GM19324 (cell line): Measurements from ENCODE around the gene C19orf67.
A peak's percentile ranks its signal among the peaks of the same experiment; 100 is the strongest.

Source experiments
- ATAC-seq: cut with Tn5 transposase; IDR thresholded peaks from one replicate; pipeline ENCODE4 v1.9.1; 2021; ENCODE audit warnings: mild to moderate bottlenecking, moderate library complexity; ENCODE audit not compliant: unreplicated experiment, low FRiP score

C19orf67 gene

DNA sequence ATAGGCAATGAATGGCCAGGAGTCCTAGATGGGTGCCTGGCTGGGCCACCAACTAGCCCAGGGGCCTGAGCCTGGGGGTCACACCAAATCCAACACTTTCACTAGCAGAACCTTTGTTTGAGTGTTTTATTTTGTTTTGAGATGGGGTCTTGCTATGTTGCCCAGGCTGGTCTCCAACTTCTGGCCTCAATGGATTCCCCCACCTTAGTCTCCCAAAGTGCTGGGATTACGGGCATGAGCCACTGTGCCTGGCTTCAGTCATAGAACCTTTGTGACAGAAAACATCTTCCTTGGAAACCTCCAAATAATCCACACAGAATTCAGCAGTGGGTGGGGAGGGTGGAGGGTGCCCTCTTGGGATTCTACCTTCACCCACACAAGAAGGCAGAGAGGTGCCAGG lies 25.9 kb upstream of the C19orf67 start:
- no peak for ATAC-seq

GRCh38 chr19:14110650-14111049 lies 25.1 kb upstream of the C19orf67 start:
- ATAC-seq, result no peak

DNA sequence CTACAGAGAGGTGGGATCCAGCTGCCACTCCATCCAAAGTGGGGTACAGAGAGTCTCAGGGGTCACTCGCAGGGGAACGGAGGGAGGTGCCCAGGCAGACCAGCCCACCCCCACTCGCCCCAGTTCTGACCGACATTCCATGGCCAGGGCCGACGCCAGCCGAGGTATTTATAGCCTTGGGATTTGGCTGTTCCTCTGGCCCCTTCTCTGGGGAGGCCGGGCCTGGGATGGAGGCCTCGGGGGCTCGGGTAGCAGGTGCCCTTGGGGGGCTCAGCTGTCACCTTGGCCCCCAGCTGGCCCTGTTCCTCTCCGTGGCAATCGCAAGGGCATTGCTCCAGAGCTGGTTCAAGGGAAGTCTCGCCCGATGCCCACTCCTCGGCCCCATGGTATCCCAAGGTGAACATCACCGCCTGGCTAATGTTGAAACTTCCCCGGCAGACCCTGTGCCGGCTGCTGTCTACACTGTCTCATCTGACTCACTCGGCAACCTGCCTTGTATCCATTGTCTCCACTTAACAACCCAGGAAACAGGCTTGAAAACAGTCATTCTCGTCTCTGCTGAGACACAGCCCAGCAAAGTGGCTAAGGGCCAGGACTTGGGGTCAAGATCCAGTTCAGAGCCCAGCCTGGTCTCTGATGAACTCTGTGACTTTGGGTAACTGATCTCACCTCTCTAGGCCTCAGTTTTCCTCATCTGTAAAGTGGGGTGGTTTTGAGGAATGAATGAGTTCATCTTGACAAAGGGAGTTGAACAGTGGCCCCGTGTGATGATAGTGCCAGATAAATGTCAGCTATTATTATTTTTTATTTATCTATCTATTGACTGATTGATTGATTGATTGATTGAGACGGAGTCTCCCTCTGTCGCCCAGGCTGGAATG lies 22.2 kb upstream of the C19orf67 start:
- no peak for ATAC-seq

DNA sequence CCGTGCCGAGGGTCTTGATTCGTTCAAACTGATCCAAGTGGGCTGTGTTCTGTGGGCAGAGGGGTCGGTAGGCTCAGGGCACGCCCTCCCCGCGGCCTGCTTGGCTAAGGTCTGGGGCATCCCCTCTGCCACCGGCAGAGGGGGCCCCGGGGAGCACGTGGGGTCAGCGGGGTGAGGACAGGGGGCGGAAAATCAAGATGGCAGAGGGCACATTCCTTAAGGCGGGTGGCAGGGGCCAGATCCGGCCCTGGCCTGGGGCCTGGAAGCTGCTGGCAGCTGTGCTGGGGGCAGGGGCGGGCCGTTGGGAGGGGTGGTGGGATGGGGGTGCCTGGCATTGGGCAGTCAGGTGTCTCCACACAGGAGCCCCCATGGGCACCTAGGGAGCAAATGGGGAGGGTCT lies 21.3 kb upstream of the C19orf67 start:
- ATAC-seq, result no peak

DNA sequence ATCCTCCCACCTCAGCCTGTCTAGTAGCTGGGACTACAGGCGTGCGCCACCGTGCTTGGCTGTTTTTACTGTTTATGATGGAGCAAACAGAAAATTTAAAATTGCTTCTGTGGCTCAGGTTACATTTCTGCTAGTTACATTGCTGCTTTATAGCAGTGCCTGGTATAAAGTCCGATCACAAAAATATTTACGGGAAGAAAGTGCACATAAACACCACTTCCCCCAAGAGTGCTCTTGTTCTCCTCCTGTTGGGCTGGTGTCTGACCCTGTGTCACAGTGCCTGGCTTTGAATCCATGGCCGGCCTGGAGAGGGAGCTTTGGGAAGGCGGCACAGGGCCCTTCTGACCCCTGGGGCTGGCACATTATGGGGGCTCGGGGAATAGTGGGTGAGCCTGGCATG lies 20.1 kb upstream of the C19orf67 start:
- ATAC-seq, result no peak

DNA sequence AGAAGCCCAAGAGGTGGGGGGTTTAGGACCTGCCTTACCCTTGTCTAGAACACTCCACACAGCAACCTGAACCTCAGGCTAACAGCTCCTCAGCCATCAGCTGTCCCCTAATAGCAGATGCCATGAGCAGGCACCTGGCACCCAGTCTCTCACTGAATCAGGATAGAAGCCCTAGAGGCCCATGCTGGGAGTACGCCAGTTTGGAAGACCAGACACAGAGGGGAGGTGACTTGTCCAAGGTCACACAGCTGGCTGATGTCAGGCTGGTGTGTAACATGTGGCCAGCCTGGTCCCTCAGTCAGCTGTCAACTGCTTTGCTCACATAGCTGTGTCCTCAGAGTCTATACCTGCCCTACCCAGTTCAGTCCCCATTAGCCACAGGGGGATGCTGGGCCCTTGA lies 17.7 kb upstream of the C19orf67 start:
- no peak for ATAC-seq

- ATAC-seq, result no peak
These were observed 17.2 kb upstream of the C19orf67 start for GRCh38 chr19:14102756-14103155.

- no peak for ATAC-seq
These were observed 16.6 kb upstream of the C19orf67 start for GRCh38 chr19:14102102-14102696.

GRCh38 chr19:14101003-14101545 lies 15.5 kb upstream of the C19orf67 start:
- no peak for ATAC-seq

DNA sequence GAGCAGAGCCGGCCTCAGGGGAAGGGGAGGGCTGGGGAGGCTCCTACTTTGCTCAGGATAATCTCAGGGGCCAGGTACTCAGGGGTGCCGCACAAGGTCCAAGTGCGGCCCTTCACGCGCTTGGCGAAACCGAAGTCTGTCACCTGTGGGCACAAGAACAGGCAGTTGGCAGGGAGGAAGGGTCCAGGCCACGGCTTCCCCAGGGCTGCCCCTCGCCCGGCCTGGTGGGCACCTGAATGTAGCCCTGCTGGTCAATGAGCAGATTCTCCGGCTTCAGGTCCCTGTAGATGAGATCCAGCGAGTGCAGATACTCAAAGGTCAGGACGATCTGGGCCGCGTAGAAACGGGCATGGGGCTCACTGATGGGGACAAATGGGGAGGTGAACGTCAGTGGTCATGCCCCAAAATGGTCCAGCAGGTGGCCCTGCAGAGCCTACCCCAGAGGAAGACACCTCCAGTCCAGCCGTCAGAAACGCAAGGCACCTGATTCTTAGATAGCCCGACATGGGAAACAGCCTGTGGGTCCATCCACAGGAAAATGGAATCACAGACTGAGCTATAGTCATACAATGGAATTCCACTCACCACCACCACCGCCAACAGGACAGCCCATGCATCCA lies 12.1 kb upstream of the C19orf67 start:
- ATAC-seq, result no peak

DNA sequence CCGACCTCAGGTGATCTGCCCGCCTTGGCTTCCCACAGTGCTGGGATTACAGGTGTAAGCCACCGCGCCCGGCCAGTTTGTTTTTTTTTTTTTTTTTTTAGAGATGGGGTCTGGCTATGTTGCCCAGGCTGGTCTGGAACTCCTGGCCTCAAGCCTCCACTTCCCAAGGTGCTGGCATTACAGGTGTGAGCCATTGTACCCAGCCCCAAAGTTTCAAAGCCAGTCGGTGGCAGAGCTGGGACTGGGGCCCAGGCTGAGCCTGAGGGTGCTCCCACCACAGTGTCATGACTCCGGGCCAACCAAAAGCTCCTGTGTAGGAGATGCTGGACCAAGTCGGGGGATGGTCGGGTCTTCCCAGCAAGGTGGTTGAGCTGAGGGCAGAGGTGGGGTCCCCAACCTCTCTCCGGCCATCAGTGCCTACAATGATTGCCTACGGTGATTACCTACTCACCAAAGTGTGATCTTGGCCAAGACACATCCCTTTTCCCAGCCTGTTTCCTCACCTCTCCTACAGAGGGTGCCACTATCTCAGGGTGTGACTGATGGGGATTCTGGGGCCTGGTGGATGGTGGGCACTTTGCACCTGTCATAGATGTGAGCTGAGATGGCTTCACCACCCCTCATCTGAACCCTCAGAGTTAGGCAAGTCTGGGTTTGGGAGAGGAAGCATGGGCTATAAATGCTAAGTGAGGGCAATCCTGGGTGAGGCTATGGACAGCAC lies 10.8 kb upstream of the C19orf67 start:
- ATAC-seq, result no peak

- ATAC-seq, result no peak
These were observed 9.3 kb upstream of the C19orf67 start for GRCh38 chr19:14094854-14095253.

GRCh38 chr19:14093117-14093823 lies 7.7 kb upstream of the C19orf67 start:
- no peak for ATAC-seq

- no peak for ATAC-seq
These were observed 6.4 kb upstream of the C19orf67 start for GRCh38 chr19:14091813-14092462.

GRCh38 chr19:14091081-14091812 lies 5.7 kb upstream of the C19orf67 start:
- ATAC-seq, result peak; percentile 65

GRCh38 chr19:14090509-14091080 lies 5.0 kb upstream of the C19orf67 start, which contains the start of gene SAMD1:
TSS of gene SAMD1 (minus strand) at chr19:14090751.
- peak; percentile 50 for ATAC-seq

GRCh38 chr19:14089662-14090508 lies 4.3 kb upstream of the C19orf67 start:
- peak; percentile 29 for ATAC-seq

- ATAC-seq, result no peak
These were observed 3.8 kb upstream of the C19orf67 start for GRCh38 chr19:14089412-14089661.
